Measurements from ENCODE around the gene HIVEP3. TPM values are rescaled to one million over a fixed set of nuclear protein-coding genes. Genes with fewer than 3 reads are reported as not detected.

The HIVEP3 gene
- total RNA-seq, 1 donor from 2014 or later, result 5.7 TPM

GRCh38 chr1:41661428-41662060 is 257.2 kb downstream of the HIVEP3 start:
- peaks cover 32% of the 10 kb centered on the region for H3K4me1 ChIP-seq
- peak overlapping the region; percentile 74 for H3K27ac ChIP-seq (replicated peaks)
- no peaks in the 10 kb centered on the region for H3K9me3 ChIP-seq (replicated peaks)
- no peaks in the 10 kb centered on the region for H3K36me3 ChIP-seq
- intact Hi-C loops (cut with micrococcal nuclease), result no loop called here
- H3K4me3 ChIP-seq, result peak overlapping the region; percentile 80
- H3K27me3 ChIP-seq (ENCODE audit: low read depth), result no peaks in the 10 kb centered on the region
- no peak for TF ChIP-seq CTCF (IDR thresholded peaks at IDR 0.05; ENCODE audit: borderline replicate concordance)
- no peak for DNase-seq

DNA sequence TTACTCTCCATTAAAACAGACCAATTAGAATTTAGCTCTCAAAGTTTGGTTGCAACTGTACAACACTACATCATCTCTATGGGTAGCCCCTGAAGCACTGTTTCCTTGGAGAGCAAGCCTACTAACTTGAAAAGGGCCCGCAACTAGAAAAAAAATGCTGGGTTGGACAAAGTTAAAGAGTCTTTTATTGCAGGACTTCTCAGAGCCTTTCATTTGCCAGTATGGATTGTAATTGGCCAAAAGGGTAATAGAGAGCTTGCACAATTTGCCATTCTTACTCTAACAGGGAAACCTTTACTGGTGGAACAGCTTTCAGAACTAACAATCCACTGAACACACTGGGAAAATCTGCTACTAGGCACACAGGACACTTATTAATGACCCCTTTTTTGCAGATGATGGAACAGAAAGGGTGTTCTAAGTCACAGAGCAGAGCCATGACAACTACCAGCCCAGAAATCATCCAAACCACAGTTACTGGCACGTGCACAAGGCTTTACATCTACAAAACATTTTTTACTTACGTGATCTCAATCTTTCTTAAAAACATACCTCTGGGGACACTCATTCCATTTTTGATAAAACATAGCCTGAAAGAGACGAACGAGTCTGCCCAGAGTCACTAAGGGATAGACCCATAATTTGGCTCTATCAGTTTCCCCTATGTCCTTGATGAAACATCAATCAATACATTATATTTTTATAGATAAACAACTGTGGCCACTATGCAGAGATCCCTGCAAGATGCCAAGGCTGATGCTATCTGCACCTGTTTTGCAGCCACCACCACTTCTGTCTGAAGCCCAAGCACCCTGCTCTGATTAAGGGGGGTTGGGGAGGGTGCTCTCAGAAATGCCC is 257.9 kb downstream of the HIVEP3 start:
- Histone ChIP-seq H3K27ac (replicated peaks) (no peak overlapping the region), H3K36me3 (no peaks in the 10 kb centered on the region), H3K9me3 (replicated peaks) (no peaks in the 10 kb centered on the region), H3K27me3 (ENCODE audit: low read depth) (no peaks in the 10 kb centered on the region), H3K4me1 (peaks cover 32% of the 10 kb centered on the region), H3K4me3 (peak overlapping the region; percentile 80)
- DNase-seq, result no peak
- intact Hi-C loops (cut with micrococcal nuclease), result no loop called here
- TF ChIP-seq CTCF (IDR thresholded peaks at IDR 0.05; ENCODE audit: borderline replicate concordance), result no peak

- intact Hi-C loops (cut with micrococcal nuclease), result no loop called here
Observed at GRCh38 chr1:41659903-41660302, 258.8 kb downstream of the HIVEP3 start.

DNA sequence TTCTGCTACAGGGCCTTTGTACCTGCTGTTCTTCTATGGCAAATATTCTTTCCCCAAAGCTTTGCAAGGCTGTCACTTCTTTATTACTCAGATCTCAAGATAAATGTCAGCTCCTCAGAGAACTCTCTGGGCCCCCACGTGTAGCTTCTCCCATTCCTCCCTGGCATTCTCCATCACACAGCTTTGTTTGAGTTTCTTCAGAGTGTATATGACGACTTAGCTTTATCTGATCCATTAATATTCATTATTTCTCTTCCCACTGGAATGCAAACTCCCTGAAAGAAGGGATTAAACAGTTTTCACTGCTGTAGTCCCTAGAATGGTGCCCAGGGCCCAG is 259.6 kb downstream of the HIVEP3 start:
- intact Hi-C loops (cut with micrococcal nuclease), result no loop called here
- no peak overlapping the region for H3K4me3 ChIP-seq
- H3K27ac ChIP-seq (replicated peaks), result no peak overlapping the region
- no peaks in the 10 kb centered on the region for H3K9me3 ChIP-seq (replicated peaks)
- H3K27me3 ChIP-seq (ENCODE audit: low read depth), result no peaks in the 10 kb centered on the region
- peaks cover 24% of the 10 kb centered on the region for H3K4me1 ChIP-seq
- no peak for DNase-seq
- no peak for TF ChIP-seq CTCF (IDR thresholded peaks at IDR 0.05; ENCODE audit: borderline replicate concordance)
- no peaks in the 10 kb centered on the region for H3K36me3 ChIP-seq

More at GRCh38 chr1:41659903-41660302, 258.8 kb downstream of the HIVEP3 start:
- no peak for TF ChIP-seq CTCF (IDR thresholded peaks at IDR 0.05; ENCODE audit: borderline replicate concordance)
- Histone ChIP-seq H3K27ac (replicated peaks) (no peak overlapping the region), H3K27me3 (ENCODE audit: low read depth) (no peaks in the 10 kb centered on the region), H3K36me3 (no peaks in the 10 kb centered on the region), H3K4me1 (peaks cover 26% of the 10 kb centered on the region), H3K9me3 (replicated peaks) (no peaks in the 10 kb centered on the region), H3K4me3 (no peak overlapping the region)
- no peak for DNase-seq

GRCh38 chr1:41658431-41659158 is 260.1 kb downstream of the HIVEP3 start:
- Histone ChIP-seq H3K27ac (replicated peaks) (no peak overlapping the region), H3K9me3 (replicated peaks) (no peaks in the 10 kb centered on the region), H3K4me3 (no peak overlapping the region), H3K27me3 (ENCODE audit: low read depth) (no peaks in the 10 kb centered on the region), H3K4me1 (peaks cover 24% of the 10 kb centered on the region), H3K36me3 (no peaks in the 10 kb centered on the region)
- DNase-seq, result no peak
- no peak for TF ChIP-seq CTCF (IDR thresholded peaks at IDR 0.05; ENCODE audit: borderline replicate concordance)
- intact Hi-C loops (cut with micrococcal nuclease), result no loop called here

Measured in left ventricle myocardium inferior (tissue), 1 donor.